A549 (cell line): ENCODE data around the gene PARP9. TPM values are rescaled to one million over a fixed set of nuclear protein-coding genes. Genes with fewer than 3 reads are reported as not detected.
A peak's percentile ranks its signal among the peaks of the same experiment; 100 is the strongest.

Experiments used
- ATAC-seq, 2 experiments: fragments of 200-7000 bp in 1 of 2; fragments of >200 bp in 1 of 2; cut with Nextera tagmentation in 1 of 2; cut with Tn5 transposase in 1 of 2; 3 replicates each; pipeline versions ENCODE4 v1.8.0 to v1.9.1; 2018 to 2020; ENCODE audit warnings: mild to moderate bottlenecking in 1 of 2, moderate library complexity in 1 of 2
- CTCF ChIA-PET: fragments of 300-600 bp; sonication (Branson Sonifier 250); formaldehyde crosslinking; extraction: SDS; loops from one replicate; lab custom pipeline; 2021; ENCODE audit warnings: antibody characterized with exemption, inconsistent platforms; lab: Yijun Ruan, JAX
- POLR2A ChIA-PET: fragments of 350-600 bp; formaldehyde crosslinking; extraction: SDS; loops from one replicate; lab custom pipeline; 2021; ENCODE audit warnings: antibody characterized with exemption, inconsistent platforms; lab: Yijun Ruan, JAX
- DNase-seq, 2 experiments: peaks; one replicate each; pipeline versions ENCODE4 v3.0.0 to v3.0.0-alpha.2; 2011 to 2016; ENCODE audit warnings: low read depth in 1 of 2, low spot score in 1 of 2
- FAIRE-seq: peaks from 2 replicates; lab custom pipeline; 2011; peaks lifted over from hg19 to GRCh38; lab: Jason Lieb, UNC
- H3K27ac ChIP-seq, 2 experiments: fragments of >200 bp; sonication (Bioruptor Twin); formaldehyde crosslinking; 3 replicates each; pipeline ENCODE4 v1.5.1; 2016 to 2017
- H3K4me1 ChIP-seq: fragments of >200 bp; sonication (Bioruptor Twin); formaldehyde crosslinking; 3 replicates; pipeline ENCODE4 v1.6.1; 2016
- H3K4me2 ChIP-seq: fragments of >200 bp; sonication (Bioruptor Twin); formaldehyde crosslinking; 3 replicates; pipeline ENCODE4 v1.6.1; 2016
- H3K4me3 ChIP-seq: fragments of >200 bp; sonication (Bioruptor Twin); formaldehyde crosslinking; 3 replicates; pipeline ENCODE4 v1.5.1; 2016
- H3K9me3 ChIP-seq: fragments of >200 bp; sonication (Bioruptor Twin); formaldehyde crosslinking; 3 replicates; pipeline ENCODE4 v1.6.1; 2016
- BCL3 ChIP-seq: fragments of >200 bp; sonication (Bioruptor Twin); formaldehyde crosslinking; IDR thresholded peaks from 3 replicates; pipeline ENCODE4 v1.6.1; 2016
- BHLHE40 ChIP-seq: IDR thresholded peaks from 2 replicates; pipeline ENCODE4 v1.6.1; 2012; ENCODE audit warnings: low read depth, low read length, inconsistent platforms
- CBX2 ChIP-seq: fragments of 200-600 bp; sonication (generic); IDR thresholded peaks from 2 replicates; pipeline ENCODE4 v1.6.1; 2016; ENCODE audit warnings: low read depth, mild to moderate bottlenecking, borderline replicate concordance
- CBX8 ChIP-seq: fragments of 200-600 bp; sonication (generic); IDR thresholded peaks from 2 replicates; pipeline ENCODE4 v1.6.1; 2016
- CEBPB ChIP-seq, 2 experiments: fragments of >200 bp in 1 of 2; sonication (Bioruptor Twin) in 1 of 2; formaldehyde crosslinking in 1 of 2; IDR thresholded peaks; 2 replicates each; pipeline ENCODE4 v1.6.1; 2012 to 2016
- CHD2 ChIP-seq: fragments of 150-350 bp; IDR thresholded peaks from 2 replicates; pipeline ENCODE4 v1.6.1; 2014; ENCODE audit warnings: low read length; ENCODE audit not compliant: partially characterized antibody
- CHD4 ChIP-seq: fragments of 200-600 bp; sonication (generic); IDR thresholded peaks from 2 replicates; pipeline ENCODE4 v1.6.1; 2016; ENCODE audit warnings: antibody characterized with exemption, mild to moderate bottlenecking, borderline replicate concordance
- E2F6 ChIP-seq: IDR thresholded peaks from 2 replicates; pipeline ENCODE4 v1.6.1; 2012; ENCODE audit warnings: low read depth, borderline replicate concordance
- EHF ChIP-seq: fragments of 250-450 bp; sonication (Bioruptor Pico); IDR thresholded peaks from 2 replicates; pipeline ENCODE4 v1.5.0; 2020; ENCODE audit warnings: mild to moderate bottlenecking
- EP300 ChIP-seq, 2 experiments: fragments of >200 bp; sonication (Bioruptor Twin); formaldehyde crosslinking; IDR thresholded peaks; 2 replicates in 1 of 2; 3 replicates in 1 of 2; pipeline ENCODE4 v1.6.1; 2016 to 2017
- ESRRA ChIP-seq: fragments of 150-350 bp; IDR thresholded peaks from 2 replicates; pipeline ENCODE4 v1.6.1; 2014; ENCODE audit warnings: mild to moderate bottlenecking, low read length, borderline replicate concordance
- FOSB ChIP-seq: fragments of 250-450 bp; sonication (Bioruptor Pico); IDR thresholded peaks from 2 replicates; pipeline ENCODE4 v1.5.0; 2020; ENCODE audit warnings: mild to moderate bottlenecking, moderate library complexity
- FOSL2 ChIP-seq, 2 experiments: fragments of 450-650 bp in 1 of 2; fragments of >200 bp in 1 of 2; sonication (Bioruptor Twin) in 1 of 2; formaldehyde crosslinking; IDR thresholded peaks; 2 replicates each; pipeline versions ENCODE4 v1.5.0 to v1.6.1; 2016 to 2020; ENCODE audit warnings: mild to moderate bottlenecking in 1 of 2, moderate library complexity in 1 of 2
- GATA3 ChIP-seq: IDR thresholded peaks from 2 replicates; pipeline ENCODE4 v1.6.1; 2012; ENCODE audit warnings: borderline replicate concordance
- HEYL ChIP-seq: fragments of 250-450 bp; sonication (Bioruptor Pico); IDR thresholded peaks from 2 replicates; pipeline ENCODE4 v1.8.0; 2021; ENCODE audit warnings: mild to moderate bottlenecking, moderate library complexity
- KDM1A ChIP-seq: fragments of 200-600 bp; sonication (generic); IDR thresholded peaks from 2 replicates; pipeline ENCODE4 v1.6.1; 2016; ENCODE audit warnings: low read depth, mild to moderate bottlenecking
- NFE2L2 ChIP-seq: fragments of 150-350 bp; conservative IDR thresholded peaks from 2 replicates; pipeline ENCODE4 v1.6.1; 2014; ENCODE audit warnings: low read length
- NPAS2 ChIP-seq: fragments of 250-450 bp; sonication (Bioruptor Pico); IDR thresholded peaks from 2 replicates; pipeline ENCODE4 v1.8.0; 2022; ENCODE audit warnings: mild to moderate bottlenecking, moderate library complexity, borderline replicate concordance
- NR3C1 ChIP-seq: fragments of >200 bp; sonication (Bioruptor Twin); formaldehyde crosslinking; IDR thresholded peaks from 3 replicates; pipeline ENCODE4 v1.6.1; 2017
- PBX3 ChIP-seq: IDR thresholded peaks from 2 replicates; pipeline ENCODE4 v1.6.1; 2012
- PHF8 ChIP-seq: fragments of 200-600 bp; sonication (generic); IDR thresholded peaks from 2 replicates; pipeline ENCODE4 v1.6.1; 2016; ENCODE audit warnings: low read depth, mild to moderate bottlenecking, antibody characterized with exemption, moderate library complexity, borderline replicate concordance
- POLR2A ChIP-seq: IDR thresholded peaks from 2 replicates; pipeline ENCODE4 v1.6.1; 2012; ENCODE audit warnings: mild to moderate bottlenecking, low read length
- POLR2AphosphoS2 ChIP-seq: conservative IDR thresholded peaks from 2 replicates; pipeline ENCODE4 v1.6.1; 2012; ENCODE audit warnings: low read length, improper control_type of control experiment, inconsistent platforms
- RFX5 ChIP-seq: fragments of 450-650 bp; IDR thresholded peaks from 2 replicates; pipeline ENCODE4 v1.7.1; 2014; ENCODE audit warnings: antibody characterized with exemption, mild to moderate bottlenecking, moderate library complexity
- TFCP2L1 ChIP-seq: fragments of 250-450 bp; sonication (Bioruptor Pico); IDR thresholded peaks from 2 replicates; pipeline ENCODE4 v1.5.0; 2021; ENCODE audit warnings: mild to moderate bottlenecking
- ZC3H11A ChIP-seq: fragments of 450-650 bp; IDR thresholded peaks from 2 replicates; pipeline ENCODE4 v1.6.1; 2014; ENCODE audit warnings: antibody characterized with exemption, mild to moderate bottlenecking
- ZNF302 ChIP-seq: fragments of 250-450 bp; sonication (Bioruptor Pico); IDR thresholded peaks from 2 replicates; pipeline ENCODE4 v1.9.0; 2021; ENCODE audit warnings: inconsistent platforms, mild to moderate bottlenecking, moderate library complexity
- WGBS: methylation state at CpG from one replicate; pipeline ENCODE4 v1.1.6; 2017; ENCODE audit errors: missing lambda C conversion rate; 5-methylcytosine and 5-hydroxymethylcytosine counted together
- polyA plus RNA-seq, 4 experiments: library from polyadenylated mRNA; depleted of rRNA in 3 of 4; stranded (reverse); fragments of >200 nt; fragmentation: RNase III in 1 of 4; extraction: RNeasy Plus Mini Kit Qiagen cat#74134 plus additional on column Dnase treatment in 1 of 4; gene quantifications; 2 replicates in 3 of 4; 3 replicates in 1 of 4; pipeline ENCODE4 v1.2.3, GENCODE V29; 2011 to 2017

PARP9 gene
- polyA plus RNA-seq, 2 of the 4 experiments (the other 2 are of a cell fraction): 4.5 to 12.6 TPM

GRCh38 chr3:122533931-122534334 lies 30.2 kb downstream of the PARP9 start:
- TF ChIP-seq FOSL2 (IDR thresholded peaks at IDR 0.05) (peak; percentile 79), FOSL2 (CRISPR knock-in tag; IDR thresholded peaks at IDR 0.05) (peak; percentile 82), GATA3 (no peak), E2F6 (no peak), EP300 (IDR thresholded peaks at IDR 0.05) (no peak), CEBPB (IDR thresholded peaks at IDR 0.05) (peak in 1 of 2 experiments; percentile 9; a peak in 1 of 4 replicates), ZC3H11A (no peak), NPAS2 (CRISPR knock-in tag) (no peak)
- TF ChIP-seq, all 56 proteins: peak for 2
- ATAC-seq (peak; percentile 99 to 100), DNase-seq (peak; percentile 58 to 75), FAIRE-seq (peak; percentile 51)
- Histone ChIP-seq H3K27ac (peak overlapping the region in 1 of 2 experiments; percentile 40; a peak in 2 of 6 replicates), H3K4me1 (peaks cover 16% of the 10 kb centered on the region), H3K4me2 (peak overlapping the region; percentile 54), H3K4me3 (no peak overlapping the region), H3K9me3 (no peaks in the 10 kb centered on the region)
- WGBS: 40% methylated on average over 1 of the region's 1 CpG
- POLR2A ChIA-PET: interaction anchor here (0.5 to 1.0 kb wide), 2 partner anchors 19 to 199 kb away, joined by 3 to 4 read pairs; partner anchors contain the start of gene KPNA1
- CTCF ChIA-PET: interaction anchor here (0.6 to 1.1 kb wide), 2 partner anchors 74 to 145 kb away, joined by 3 read pairs; no protein-coding TSS in a partner anchor

GRCh38 chr3:122533480-122533879 lies 30.6 kb downstream of the PARP9 start:
- 42% methylated on average over 2 of the region's 2 CpGs for WGBS
- POLR2A ChIA-PET: interaction anchor here (0.5 to 1.0 kb wide), 2 partner anchors 19 to 199 kb away, joined by 3 to 4 read pairs; partner anchors contain the start of gene KPNA1
- no peak for FAIRE-seq
- ATAC-seq: no peak
- no peak overlapping the region for H3K4me3 ChIP-seq
- CTCF ChIA-PET: interaction anchor here (0.6 to 1.1 kb wide), 2 partner anchors 73 to 145 kb away, joined by 3 read pairs; no protein-coding TSS in a partner anchor
- TF ChIP-seq ZNF302: no peak
- TF ChIP-seq PBX3: no peak
- TF ChIP-seq POLR2A: no peak
- TF ChIP-seq EHF (CRISPR knock-in tag): no peak
- TF ChIP-seq BCL3: no peak
- no peak for TF ChIP-seq NFE2L2
- TF ChIP-seq POLR2AphosphoS2: no peak
- TF ChIP-seq CBX2: no peak
- TF ChIP-seq RFX5: no peak
- no peak for TF ChIP-seq NPAS2 (CRISPR knock-in tag)
- TF ChIP-seq ESRRA: no peak
- no peak for TF ChIP-seq CHD4
- TF ChIP-seq PHF8: no peak
- no peak for TF ChIP-seq FOSB (CRISPR knock-in tag)
- no peak for TF ChIP-seq TFCP2L1 (CRISPR knock-in tag)
- TF ChIP-seq CBX8: no peak
- no peak for DNase-seq
- H3K4me1 ChIP-seq: peaks cover 16% of the 10 kb centered on the region
- H3K4me2 ChIP-seq: peak overlapping the region; percentile 54
- no peaks in the 10 kb centered on the region for H3K9me3 ChIP-seq
- peak overlapping the region in 1 of 2 experiments; percentile 23; a peak in 1 of 6 replicates for H3K27ac ChIP-seq

- TF ChIP-seq BHLHE40 (no peak), NFE2L2 (no peak), CHD4 (no peak), KDM1A (no peak), EHF (CRISPR knock-in tag) (no peak), CHD2 (no peak), NR3C1 (no peak), HEYL (no peak)
- Histone ChIP-seq H3K4me2 (no peak overlapping the region), H3K4me3 (no peak overlapping the region), H3K27ac (no peak overlapping the region), H3K4me1 (peaks cover 16% of the 10 kb centered on the region), H3K9me3 (no peaks in the 10 kb centered on the region)
- no peak for DNase-seq
- ChIA-PET POLR2A (no interaction called here), CTCF (interaction anchor here (0.6 kb wide), 1 partner anchor 138 kb away, joined by 3 read pairs; no protein-coding TSS in a partner anchor)
- WGBS: 76% methylated on average over 2 of the region's 2 CpGs
- ATAC-seq: no peak
- FAIRE-seq: no peak
Measured at GRCh38 chr3:122530164-122530563, 33.9 kb downstream of the PARP9 start.
